ENCODE data around the gene RPS3. TPM values are rescaled to one million over a fixed set of nuclear protein-coding genes. Genes with fewer than 3 reads are reported as not detected.

Gene RPS3
- total and polyA plus RNA-seq, 2 donors (not counting 3 experiments of a cell fraction or from before 2014, with no cell fraction given), result 2,973 to 3,734 TPM

DNA sequence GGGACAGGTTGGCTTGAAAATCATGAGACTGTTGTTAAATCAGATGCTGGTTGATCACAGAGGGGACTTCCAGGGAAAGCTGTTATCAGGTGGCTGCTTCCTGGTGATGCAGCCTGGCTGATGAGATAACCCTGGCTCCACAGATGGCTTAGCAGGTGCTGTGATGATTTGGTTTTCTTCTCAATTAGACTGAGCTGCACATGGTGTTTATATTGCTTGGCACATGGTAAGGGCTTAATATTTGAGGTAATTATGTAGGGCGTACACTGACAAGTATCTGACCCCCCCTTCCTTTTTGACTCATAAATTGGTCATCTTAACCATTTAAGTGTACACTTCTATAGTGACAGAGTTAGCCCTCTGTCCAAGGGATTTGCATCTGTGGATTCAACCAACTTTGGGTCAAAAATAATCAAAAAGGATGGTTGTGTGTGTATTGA, 7.0 kb downstream of the RPS3 start:
- H3K27ac ChIP-seq (ENCODE audit: insufficient read depth, low read depth, low read length), result no peak overlapping the region
- H3K4me2 ChIP-seq (ENCODE audit: insufficient read depth, low read length), result no peak overlapping the region
- peak; percentile 57 for FAIRE-seq
- TF ChIP-seq MYC (IDR thresholded peaks at IDR 0.05; ENCODE audit: low read depth, low read length), result no peak
- TF ChIP-seq, protein P1, sequence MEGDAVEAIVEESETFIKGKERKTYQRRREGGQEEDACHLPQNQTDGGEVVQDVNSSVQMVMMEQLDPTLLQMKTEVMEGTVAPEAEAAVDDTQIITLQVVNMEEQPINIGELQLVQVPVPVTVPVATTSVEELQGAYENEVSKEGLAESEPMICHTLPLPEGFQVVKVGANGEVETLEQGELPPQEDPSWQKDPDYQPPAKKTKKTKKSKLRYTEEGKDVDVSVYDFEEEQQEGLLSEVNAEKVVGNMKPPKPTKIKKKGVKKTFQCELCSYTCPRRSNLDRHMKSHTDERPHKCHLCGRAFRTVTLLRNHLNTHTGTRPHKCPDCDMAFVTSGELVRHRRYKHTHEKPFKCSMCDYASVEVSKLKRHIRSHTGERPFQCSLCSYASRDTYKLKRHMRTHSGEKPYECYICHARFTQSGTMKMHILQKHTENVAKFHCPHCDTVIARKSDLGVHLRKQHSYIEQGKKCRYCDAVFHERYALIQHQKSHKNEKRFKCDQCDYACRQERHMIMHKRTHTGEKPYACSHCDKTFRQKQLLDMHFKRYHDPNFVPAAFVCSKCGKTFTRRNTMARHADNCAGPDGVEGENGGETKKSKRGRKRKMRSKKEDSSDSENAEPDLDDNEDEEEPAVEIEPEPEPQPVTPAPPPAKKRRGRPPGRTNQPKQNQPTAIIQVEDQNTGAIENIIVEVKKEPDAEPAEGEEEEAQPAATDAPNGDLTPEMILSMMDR (IDR thresholded peaks at IDR 0.05; ENCODE audit: extremely low read depth in 1 of 2, insufficient read depth in 1 of 2, low read depth in 1 of 2, low read length in 2 of 2), result no peak
- TF ChIP-seq FOS (IDR thresholded peaks at IDR 0.05; ENCODE audit: borderline replicate concordance, insufficient read depth, low read length), result peak; percentile 54
- peak; percentile 77 for TF ChIP-seq POLR2A (IDR thresholded peaks at IDR 0.05; ENCODE audit: low read depth, low read length)
- no peak for TF ChIP-seq EZH2 (IDR thresholded peaks at IDR 0.05; ENCODE audit: borderline replicate concordance, low read depth, low read length, severe bottlenecking)
- peak; percentile 95 for TF ChIP-seq GATA2 (IDR thresholded peaks at IDR 0.05; ENCODE audit: insufficient read depth, insufficient read length, low read depth, low read length)
- TF ChIP-seq, protein P2, sequence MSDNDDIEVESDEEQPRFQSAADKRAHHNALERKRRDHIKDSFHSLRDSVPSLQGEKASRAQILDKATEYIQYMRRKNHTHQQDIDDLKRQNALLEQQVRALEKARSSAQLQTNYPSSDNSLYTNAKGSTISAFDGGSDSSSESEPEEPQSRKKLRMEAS (IDR thresholded peaks at IDR 0.05; ENCODE audit: insufficient read depth, insufficient read length), result peak; percentile 42
- peak; percentile 82 for TF ChIP-seq POLR2AphosphoS5 (IDR thresholded peaks at IDR 0.05; ENCODE audit: insufficient read depth, low read depth, low read length)
- H3K9me3 ChIP-seq (replicated peaks; ENCODE audit: control insufficient read depth, insufficient read depth, low read length), result no peaks in the 10 kb centered on the region
- no peaks in the 10 kb centered on the region for H3K27me3 ChIP-seq (ENCODE audit: control insufficient read depth in 2 of 2, insufficient read depth in 2 of 2, low read length in 2 of 2)
- peaks cover 9% of the 10 kb centered on the region for H4K20me1 ChIP-seq (replicated peaks; ENCODE audit: control insufficient read depth, extremely low read depth, insufficient read depth, low read length)
- POLR2A ChIA-PET, result interaction anchor here (1.1 kb wide), 1 partner anchor 10 kb away, joined by 3 read pairs; no protein-coding TSS in a partner anchor
- no peaks in the 10 kb centered on the region for H3K9me1 ChIP-seq (replicated peaks; ENCODE audit: control insufficient read depth, extremely low read depth, insufficient read depth, low read length)
- DNase-seq (ENCODE audit: low read depth, low spot score), result peak; percentile 94
- no peak overlapping the region for H2AFZ ChIP-seq (ENCODE audit: low read depth, low read length)
- dilution Hi-C loops (cut with MboI; ENCODE audit: extremely low pct_ligation_motif_present, low sequenced_read_pairs) (no loop called here), intact Hi-C loops (cut with micrococcal nuclease) (no loop called here)
- peaks cover 62% of the 10 kb centered on the region for H3K79me2 ChIP-seq (ENCODE audit: control insufficient read depth, insufficient read depth, low read length)
- CTCF ChIA-PET, result interaction anchor here (1.0 to 3.7 kb wide), 4 partner anchors 12 to 148 kb away, joined by 3 to 49 read pairs (median 11); no protein-coding TSS in a partner anchor
- H3K4me3 ChIP-seq (replicated peaks in 1 of 3; ENCODE audit: insufficient read depth in 1 of 3, low read depth in 1 of 3, low read length in 3 of 3), result no peak overlapping the region
- no peak overlapping the region for H3K9ac ChIP-seq (replicated peaks; ENCODE audit: extremely low read depth, insufficient read depth, low read length)
- peaks cover 56% of the 10 kb centered on the region for H3K4me1 ChIP-seq (ENCODE audit: control insufficient read depth, extremely low read depth, insufficient read depth, low read length)
- no TSS peak for BruUV-seq (replicated peaks)
- peaks cover 34 to 44% of the 10 kb centered on the region in 2 experiments for H3K36me3 ChIP-seq (ENCODE audit: control insufficient read depth in 2 of 2, extremely low read depth in 1 of 2, insufficient read depth in 2 of 2, low read length in 2 of 2)

Data from endothelial cell of umbilical vein (primary cell).